HepG2 (cell line): ENCODE data around the gene CNPY4. TPM values are rescaled to one million over a fixed set of nuclear protein-coding genes. Genes with fewer than 3 reads are reported as not detected.

Experiments
- GABPA ChIP-seq, 2 experiments: IDR thresholded peaks; 2 replicates each; pipeline ENCODE4 v1.6.1; 2011 to 2016; ENCODE audit warnings: low read depth in 2 of 2, low read length in 1 of 2, missing biosample characterization in 1 of 2, missing genetic modification characterization in 1 of 2
- GTF2F1 ChIP-seq: fragments of 150-350 bp; IDR thresholded peaks from 2 replicates; pipeline ENCODE4 v1.6.1; 2014; ENCODE audit warnings: low read length
- HIC2 ChIP-seq: sonication (generic); formaldehyde crosslinking; IDR thresholded peaks from 2 replicates; pipeline ENCODE4 v1.9.0; 2022; ENCODE audit warnings: low read depth, missing genetic modification reagents
- IRX3 ChIP-seq: sonication (generic); formaldehyde crosslinking; IDR thresholded peaks from 2 replicates; pipeline ENCODE4 v1.8.1; 2023; ENCODE audit warnings: mild to moderate bottlenecking, low read depth, missing genetic modification reagents, borderline replicate concordance
- MAFG ChIP-seq: sonication (generic); formaldehyde crosslinking; IDR thresholded peaks from 2 replicates; pipeline ENCODE4 v1.5.1; 2020; ENCODE audit warnings: mild to moderate bottlenecking, missing genetic modification reagents
- MTA1 ChIP-seq: sonication (generic); formaldehyde crosslinking; IDR thresholded peaks from 2 replicates; pipeline ENCODE4 v1.4.0; 2020; ENCODE audit warnings: missing genetic modification reagents, mild to moderate bottlenecking, borderline replicate concordance
- NKX3-1 ChIP-seq: sonication (generic); formaldehyde crosslinking; IDR thresholded peaks from 2 replicates; pipeline ENCODE4 v1.5.0; 2020; ENCODE audit warnings: missing genetic modification reagents
- RFX1 ChIP-seq: fragments of 450-650 bp; IDR thresholded peaks from 2 replicates; pipeline ENCODE4 v1.6.1; 2017
- SETDB1 ChIP-seq: sonication (generic); formaldehyde crosslinking; IDR thresholded peaks from 2 replicates; pipeline ENCODE4 v1.5.1; 2020; ENCODE audit warnings: missing genetic modification reagents, mild to moderate bottlenecking, borderline replicate concordance
- SIX4 ChIP-seq: sonication (generic); formaldehyde crosslinking; IDR thresholded peaks from 2 replicates; pipeline ENCODE4 v1.4.0; 2020; ENCODE audit warnings: missing genetic modification reagents
- UBTF ChIP-seq: sonication (generic); formaldehyde crosslinking; IDR thresholded peaks from 2 replicates; pipeline ENCODE4 v1.4.0; 2020; ENCODE audit warnings: mild to moderate bottlenecking, missing genetic modification reagents
- ZBTB1 ChIP-seq: sonication (generic); formaldehyde crosslinking; IDR thresholded peaks from 2 replicates; pipeline ENCODE4 v1.4.0; 2020; ENCODE audit warnings: missing genetic modification reagents, borderline replicate concordance
- ZBTB26 ChIP-seq: IDR thresholded peaks from 2 replicates; pipeline ENCODE4 v1.6.1; 2016; ENCODE audit warnings: missing compliant biosample characterization, missing genetic modification reagents, borderline replicate concordance
- ZNF281 ChIP-seq: sonication (generic); formaldehyde crosslinking; IDR thresholded peaks from 2 replicates; pipeline ENCODE4 v1.4.0; 2020; ENCODE audit warnings: missing genetic modification reagents, borderline replicate concordance
- ZNF329 ChIP-seq: sonication (generic); formaldehyde crosslinking; IDR thresholded peaks from 2 replicates; pipeline ENCODE4 v1.9.0; 2021; ENCODE audit warnings: low read depth, mild to moderate bottlenecking, missing genetic modification reagents
- ZNF670 ChIP-seq: sonication (generic); formaldehyde crosslinking; IDR thresholded peaks from 2 replicates; pipeline ENCODE4 v1.8.0; 2022; ENCODE audit warnings: mild to moderate bottlenecking, missing genetic modification reagents, borderline replicate concordance
- ZNF746 ChIP-seq: sonication (generic); formaldehyde crosslinking; IDR thresholded peaks from 2 replicates; pipeline ENCODE4 v1.8.0; 2022; ENCODE audit warnings: mild to moderate bottlenecking, missing genetic modification reagents
- ZNF788 ChIP-seq: sonication (generic); formaldehyde crosslinking; IDR thresholded peaks from 2 replicates; pipeline ENCODE4 v1.5.0; 2020; ENCODE audit warnings: mild to moderate bottlenecking, missing genetic modification reagents, borderline replicate concordance
- polyA plus RNA-seq, 8 experiments: library from polyadenylated mRNA; depleted of rRNA in 3 of 8; stranded (reverse) in 7 of 8; unstranded in 1 of 8; fragments of >200 nt; fragmentation: Illumina TruSeq in 4 of 8; extraction: Trizol in 4 of 8; gene quantifications; 2 replicates each; pipeline versions ENCODE4 v1.2.1 to v1.2.3, GENCODE V29; 2011 to 2016; ENCODE audit warnings: low read depth in 4 of 8, missing spikeins in 1 of 8, mixed read lengths in 1 of 8; ENCODE audit not compliant: insufficient read depth in 1 of 8
- total RNA-seq, 5 experiments: library from RNA; depleted of rRNA; stranded (reverse); fragments of >200 nt; fragmentation: Illumina TruSeq; extraction: Trizol; gene quantifications; 2 replicates each; pipeline ENCODE4 v1.2.3, GENCODE V29; 2016; ENCODE audit warnings: low read depth in 1 of 5

Gene CNPY4
- total and polyA plus RNA-seq, 2 of the 13 experiments (the other 11 are each of a cell fraction or from before 2014, with no cell fraction given): 6.2 to 12.7 TPM

GRCh38 chr7:100158229-100159098, 39.0 kb downstream of the CNPY4 start, which contains the start of gene TRAPPC14 (continued):
- TF ChIP-seq HIC2 (CRISPR knock-in tag) (no peak), ZBTB1 (no peak), MAFG (no peak), GABPA (IDR thresholded peaks at IDR 0.05; ENCODE audit: low read depth, low read length) (peak; percentile 89), GABPA (CRISPR knock-in tag; IDR thresholded peaks at IDR 0.05; ENCODE audit: low read depth) (peak; percentile 94), ZNF329 (CRISPR knock-in tag) (no peak), NKX3-1 (no peak), SIX4 (no peak), ZNF281 (CRISPR knock-in tag) (peak; percentile 59; the same call in 1 of the 2 replicates), IRX3 (CRISPR knock-in tag) (no peak), UBTF (CRISPR knock-in tag) (peak; percentile 56; the same call in 1 of the 2 replicates), ZBTB26 (CRISPR knock-in tag) (no peak; the same call in 1 of the 2 replicates), ZNF670 (no peak), ZNF788 (CRISPR knock-in tag) (peak; percentile 63; the same call in 1 of the 2 replicates), RFX1 (no peak), GTF2F1 (no peak), ZNF746 (no peak), MTA1 (CRISPR knock-in tag) (peak; percentile 80; the same call in 1 of the 2 replicates), SETDB1 (no peak)
